NB4 (cell line): Measurements from ENCODE around the gene GOLGA7B.

ENCODE experiments used
- POLR2A ChIP-seq: IDR thresholded peaks from 2 replicates; pipeline ENCODE4 v1.6.1; 2011; ENCODE audit warnings: mild to moderate bottlenecking; ENCODE audit not compliant: insufficient read length; ENCODE audit errors: extremely low read depth
- TF ChIP-seq, protein P1 (sequence below): IDR thresholded peaks from one replicate; pipeline ENCODE4 v1.5.1; 2012; ENCODE audit warnings: low read depth, low read length

DNA sequence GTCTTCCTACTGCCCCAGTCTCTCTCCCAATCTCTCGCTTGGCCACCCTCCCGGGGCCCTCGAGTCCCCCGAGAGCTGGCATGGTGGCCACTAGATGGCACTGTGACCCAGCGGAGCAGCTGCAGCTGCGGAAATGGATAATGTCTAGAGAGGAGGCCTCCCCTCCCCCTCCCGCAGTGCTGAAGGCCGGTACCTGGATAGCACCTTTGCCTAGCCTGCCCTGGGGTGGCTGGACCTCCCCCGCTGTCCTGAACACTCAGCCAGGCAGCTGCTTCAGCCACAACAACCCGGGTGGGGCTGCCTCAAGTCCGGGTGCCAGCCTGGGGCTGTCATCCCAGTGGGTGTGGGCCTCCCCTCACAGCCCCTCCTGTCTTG is 65.2 kb downstream of the GOLGA7B start:
- TF ChIP-seq, protein P1, sequence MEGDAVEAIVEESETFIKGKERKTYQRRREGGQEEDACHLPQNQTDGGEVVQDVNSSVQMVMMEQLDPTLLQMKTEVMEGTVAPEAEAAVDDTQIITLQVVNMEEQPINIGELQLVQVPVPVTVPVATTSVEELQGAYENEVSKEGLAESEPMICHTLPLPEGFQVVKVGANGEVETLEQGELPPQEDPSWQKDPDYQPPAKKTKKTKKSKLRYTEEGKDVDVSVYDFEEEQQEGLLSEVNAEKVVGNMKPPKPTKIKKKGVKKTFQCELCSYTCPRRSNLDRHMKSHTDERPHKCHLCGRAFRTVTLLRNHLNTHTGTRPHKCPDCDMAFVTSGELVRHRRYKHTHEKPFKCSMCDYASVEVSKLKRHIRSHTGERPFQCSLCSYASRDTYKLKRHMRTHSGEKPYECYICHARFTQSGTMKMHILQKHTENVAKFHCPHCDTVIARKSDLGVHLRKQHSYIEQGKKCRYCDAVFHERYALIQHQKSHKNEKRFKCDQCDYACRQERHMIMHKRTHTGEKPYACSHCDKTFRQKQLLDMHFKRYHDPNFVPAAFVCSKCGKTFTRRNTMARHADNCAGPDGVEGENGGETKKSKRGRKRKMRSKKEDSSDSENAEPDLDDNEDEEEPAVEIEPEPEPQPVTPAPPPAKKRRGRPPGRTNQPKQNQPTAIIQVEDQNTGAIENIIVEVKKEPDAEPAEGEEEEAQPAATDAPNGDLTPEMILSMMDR = peak; percentile 89
- no peak for TF ChIP-seq POLR2A
